Endothelial cell of umbilical vein (primary cell): Measurements from ENCODE around the gene SHISA8. TPM values are rescaled to one million over a fixed set of nuclear protein-coding genes. Genes with fewer than 3 reads are reported as not detected.

ENCODE experiments used
- BruUV-seq: library from RNA; stranded (reverse); fragments of 400-500 nt; replicated peaks from 2 replicates; lab custom pipeline; 2021; lab: Mats Ljungman, UMichigan
- CTCF ChIA-PET: fragments of 300-600, 350-600 bp; sonication (Branson Sonifier 250); formaldehyde crosslinking; loops from one replicate; lab custom pipeline; 2021; ENCODE audit warnings: antibody characterized with exemption, inconsistent platforms; lab: Charles Lee
- POLR2A ChIA-PET: fragments of 300-600, 350-600 bp; sonication (Branson Sonifier 250); formaldehyde crosslinking; loops from one replicate; lab custom pipeline; 2021; ENCODE audit warnings: antibody characterized with exemption, inconsistent platforms; lab: Charles Lee
- DNase-seq: peaks from one replicate; pipeline ENCODE4 v3.0.0-alpha.2; 2011; ENCODE audit warnings: low read depth, low spot score
- FAIRE-seq: peaks from 2 replicates; lab custom pipeline; 2011; peaks lifted over from hg19 to GRCh38; lab: Jason Lieb, UNC
- H2AFZ ChIP-seq: 2 replicates; pipeline ENCODE4 v1.6.0; 2012; ENCODE audit warnings: low read depth, low read length, control low read depth, inconsistent platforms
- H3K27ac ChIP-seq: 2 replicates; pipeline ENCODE4 v1.5.1; 2011; ENCODE audit warnings: low read depth, mild to moderate bottlenecking, control low read depth, low read length, moderate library complexity; ENCODE audit not compliant: insufficient read depth
- H3K27me3 ChIP-seq, 2 experiments: 2 replicates each; pipeline versions ENCODE4 v1.6.0 to v1.6.1; 2011; ENCODE audit warnings: low read length in 2 of 2, mixed read lengths in 1 of 2; ENCODE audit not compliant: control insufficient read depth in 2 of 2, insufficient read depth in 2 of 2
- H3K36me3 ChIP-seq, 2 experiments: 2 replicates in 1 of 2; 3 replicates in 1 of 2; pipeline ENCODE4 v1.5.1; 2011; ENCODE audit warnings: low read length in 2 of 2, mild to moderate bottlenecking in 1 of 2, moderate library complexity in 1 of 2; ENCODE audit not compliant: control insufficient read depth in 2 of 2, insufficient read depth in 2 of 2; ENCODE audit errors: extremely low read depth in 1 of 2
- H3K4me1 ChIP-seq: 3 replicates; pipeline ENCODE4 v1.5.1; 2011; ENCODE audit warnings: mild to moderate bottlenecking, low read length; ENCODE audit not compliant: control insufficient read depth, insufficient read depth; ENCODE audit errors: extremely low read depth
- H3K4me2 ChIP-seq: 2 replicates; pipeline ENCODE4 v1.6.1; 2011; ENCODE audit warnings: low read length, control low read depth, mixed read lengths; ENCODE audit not compliant: insufficient read depth
- H3K4me3 ChIP-seq, 3 experiments: fragments of 200-600 bp in 1 of 3; sonication (generic), shearing (Covaris generic) in 1 of 3; replicated peaks in 1 of 3; 2 replicates each; pipeline ENCODE4 v1.5.1; 2011 to 2016; ENCODE audit warnings: control low read depth in 3 of 3, low read length in 3 of 3, mild to moderate bottlenecking in 2 of 3, inconsistent platforms in 1 of 3, low read depth in 1 of 3, moderate library complexity in 1 of 3; ENCODE audit not compliant: insufficient read depth in 1 of 3
- H3K79me2 ChIP-seq: 2 replicates; pipeline ENCODE4 v1.6.0; 2012; ENCODE audit warnings: low read length, inconsistent platforms; ENCODE audit not compliant: control insufficient read depth, insufficient read depth
- H3K9ac ChIP-seq: replicated peaks from 2 replicates; pipeline ENCODE3; 2011; ENCODE audit warnings: low read length, control low read depth; ENCODE audit not compliant: insufficient read depth; ENCODE audit errors: extremely low read depth
- H3K9me1 ChIP-seq: replicated peaks from 3 replicates; pipeline ENCODE4 v1.6.0; 2011; ENCODE audit warnings: mild to moderate bottlenecking, low read length; ENCODE audit not compliant: control insufficient read depth, insufficient read depth; ENCODE audit errors: extremely low read depth
- H3K9me3 ChIP-seq: replicated peaks from 2 replicates; pipeline ENCODE4 v1.5.1; 2012; ENCODE audit warnings: low read length, inconsistent platforms; ENCODE audit not compliant: control insufficient read depth, insufficient read depth
- H4K20me1 ChIP-seq: replicated peaks from 2 replicates; pipeline ENCODE3; 2011; ENCODE audit warnings: mild to moderate bottlenecking, low read length; ENCODE audit not compliant: control insufficient read depth, insufficient read depth; ENCODE audit errors: extremely low read depth
- EZH2 ChIP-seq: IDR thresholded peaks from 2 replicates; pipeline ENCODE4 v1.6.1; 2012; ENCODE audit warnings: borderline replicate concordance, low read depth, mild to moderate bottlenecking, moderate library complexity, low read length, inconsistent platforms; ENCODE audit not compliant: severe bottlenecking
- FOS ChIP-seq: IDR thresholded peaks from 2 replicates; pipeline ENCODE4 v1.6.1; 2011; ENCODE audit warnings: mild to moderate bottlenecking, low read length, moderate library complexity, borderline replicate concordance; ENCODE audit not compliant: insufficient read depth
- GATA2 ChIP-seq: IDR thresholded peaks from 2 replicates; pipeline ENCODE4 v1.7.0; 2011; ENCODE audit warnings: low read depth, mild to moderate bottlenecking, moderate library complexity, mixed read lengths, low read length; ENCODE audit not compliant: insufficient read length, insufficient read depth
- JUN ChIP-seq: IDR thresholded peaks from 2 replicates; pipeline ENCODE4 v1.6.1; 2011; ENCODE audit warnings: borderline replicate concordance, low read depth; ENCODE audit not compliant: insufficient read length, insufficient read depth
- MAX ChIP-seq: IDR thresholded peaks from 2 replicates; pipeline ENCODE4 v1.6.1; 2011; ENCODE audit not compliant: insufficient read depth, insufficient read length
- MYC ChIP-seq: IDR thresholded peaks from one replicate; pipeline ENCODE4 v1.6.1; 2011; ENCODE audit warnings: mild to moderate bottlenecking, low read depth, low read length
- POLR2A ChIP-seq: IDR thresholded peaks from 2 replicates; pipeline ENCODE4 v1.6.1; 2012; ENCODE audit warnings: low read depth, mild to moderate bottlenecking, control low read depth, low read length
- POLR2AphosphoS5 ChIP-seq: IDR thresholded peaks from 2 replicates; pipeline ENCODE4 v1.6.1; 2012; ENCODE audit warnings: low read depth, mild to moderate bottlenecking, control low read depth, low read length, moderate library complexity; ENCODE audit not compliant: insufficient read depth
- dilution Hi-C: fragments of 300-500 bp; cut with MboI; formaldehyde crosslinking; loops from one replicate; pipeline ENCODE4 v1.15.0; 2019; ENCODE audit warnings: low sequenced_read_pairs; ENCODE audit not compliant: extremely low pct_ligation_motif_present
- intact Hi-C: fragments of 100-400 bp; cut with micrococcal nuclease; formaldehyde crosslinking; loops from one replicate; pipeline ENCODE4 v1.10.0; 2022
- polyA plus RNA-seq, 4 experiments: library from polyadenylated mRNA; depleted of rRNA in 3 of 4; stranded (reverse) in 3 of 4; unstranded in 1 of 4; fragments of >200 nt; gene quantifications; 2 replicates each; pipeline versions ENCODE4 v1.2.1 to v1.2.3, GENCODE V29; 2011 to 2012; ENCODE audit warnings: missing spikeins in 1 of 4
- total RNA-seq: library from RNA; stranded (reverse); gene quantifications from 2 replicates; pipeline ENCODE4 v1.2.3, GENCODE V29; 2021
- TF ChIP-seq, protein P1 (sequence below), 2 donors: IDR thresholded peaks; 1 replicate in 1 of 2; 2 replicates in 1 of 2; pipeline ENCODE4 v1.5.1; 2011; ENCODE audit warnings: low read length in 2 of 2, mild to moderate bottlenecking in 2 of 2, moderate library complexity in 2 of 2, control low read depth in 1 of 2, inconsistent platforms in 1 of 2, low read depth in 1 of 2; ENCODE audit not compliant: insufficient read depth in 1 of 2; ENCODE audit errors: extremely low read depth in 1 of 2

The SHISA8 gene
- total and polyA plus RNA-seq, 2 donors (not counting 3 experiments of a cell fraction or from before 2014, with no cell fraction given) = not detected

DNA sequence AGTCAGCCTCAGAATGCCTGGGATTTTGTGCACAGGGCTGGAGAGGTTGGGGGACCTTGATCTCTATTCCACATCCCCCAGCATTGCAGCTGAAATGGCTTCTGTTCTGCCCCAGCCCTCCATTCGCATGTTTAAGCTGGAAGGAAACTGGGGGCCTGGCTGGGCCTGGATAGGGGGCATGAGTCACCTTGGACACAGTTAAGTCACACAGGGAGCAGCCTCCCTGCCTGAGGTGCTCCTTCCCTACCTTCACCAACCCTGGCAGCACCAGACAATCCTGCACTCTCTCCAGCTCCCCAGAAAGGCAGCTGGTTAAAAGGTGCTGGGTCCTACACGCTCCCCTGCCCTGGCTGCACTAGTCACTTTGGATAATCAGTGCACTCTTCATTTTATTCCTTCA lies 37.8 kb upstream of the SHISA8 start:
- no peaks in the 10 kb centered on the region for H3K27me3 ChIP-seq
- no peaks in the 10 kb centered on the region for H3K36me3 ChIP-seq
- no peak for DNase-seq
- no peak overlapping the region for H3K4me3 ChIP-seq
- intact Hi-C loops = no loop called here
- no peak for TF ChIP-seq GATA2
- TF ChIP-seq JUN = no peak
- TF ChIP-seq FOS = no peak
- TF ChIP-seq EZH2 = no peak
- TF ChIP-seq POLR2AphosphoS5 = no peak
- TF ChIP-seq POLR2A = no peak
- TF ChIP-seq, protein P1, sequence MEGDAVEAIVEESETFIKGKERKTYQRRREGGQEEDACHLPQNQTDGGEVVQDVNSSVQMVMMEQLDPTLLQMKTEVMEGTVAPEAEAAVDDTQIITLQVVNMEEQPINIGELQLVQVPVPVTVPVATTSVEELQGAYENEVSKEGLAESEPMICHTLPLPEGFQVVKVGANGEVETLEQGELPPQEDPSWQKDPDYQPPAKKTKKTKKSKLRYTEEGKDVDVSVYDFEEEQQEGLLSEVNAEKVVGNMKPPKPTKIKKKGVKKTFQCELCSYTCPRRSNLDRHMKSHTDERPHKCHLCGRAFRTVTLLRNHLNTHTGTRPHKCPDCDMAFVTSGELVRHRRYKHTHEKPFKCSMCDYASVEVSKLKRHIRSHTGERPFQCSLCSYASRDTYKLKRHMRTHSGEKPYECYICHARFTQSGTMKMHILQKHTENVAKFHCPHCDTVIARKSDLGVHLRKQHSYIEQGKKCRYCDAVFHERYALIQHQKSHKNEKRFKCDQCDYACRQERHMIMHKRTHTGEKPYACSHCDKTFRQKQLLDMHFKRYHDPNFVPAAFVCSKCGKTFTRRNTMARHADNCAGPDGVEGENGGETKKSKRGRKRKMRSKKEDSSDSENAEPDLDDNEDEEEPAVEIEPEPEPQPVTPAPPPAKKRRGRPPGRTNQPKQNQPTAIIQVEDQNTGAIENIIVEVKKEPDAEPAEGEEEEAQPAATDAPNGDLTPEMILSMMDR (IDR thresholded peaks at IDR 0.05; ENCODE audit: extremely low read depth in 1 of 2, insufficient read depth in 1 of 2, low read depth in 1 of 2, low read length in 2 of 2) = no peak
- no peak for TF ChIP-seq MYC
- TF ChIP-seq MAX = no peak
- no peak overlapping the region for H3K9ac ChIP-seq
- H3K27ac ChIP-seq = no peak overlapping the region
- BruUV-seq = no TSS peak
- H3K4me2 ChIP-seq = no peak overlapping the region
- H3K79me2 ChIP-seq = no peaks in the 10 kb centered on the region
- no peaks in the 10 kb centered on the region for H3K4me1 ChIP-seq
- H2AFZ ChIP-seq = no peak overlapping the region
- FAIRE-seq = no peak
- H3K9me3 ChIP-seq = no peaks in the 10 kb centered on the region
- H3K9me1 ChIP-seq = no peaks in the 10 kb centered on the region
- ChIA-PET POLR2A (no interaction called here), CTCF (interaction anchor here (0.8 to 1.0 kb wide), 2 partner anchors 12 to 256 kb away, joined by 3 to 6 read pairs; no protein-coding TSS in a partner anchor)
- no peaks in the 10 kb centered on the region for H4K20me1 ChIP-seq
- dilution Hi-C loops = no loop called here
